ENCODE data around the gene TMC4. TPM values are rescaled to one million over a fixed set of nuclear protein-coding genes. Genes with fewer than 3 reads are reported as not detected.
"Not testable (repeated sequence)": the region's sequence is repeated elsewhere in the genome, so short reads cannot be mapped to it uniquely, and the experiment has no call there.

TMC4 gene
- total RNA-seq, 1 experiment from 2014 or later = 13.4 TPM

DNA sequence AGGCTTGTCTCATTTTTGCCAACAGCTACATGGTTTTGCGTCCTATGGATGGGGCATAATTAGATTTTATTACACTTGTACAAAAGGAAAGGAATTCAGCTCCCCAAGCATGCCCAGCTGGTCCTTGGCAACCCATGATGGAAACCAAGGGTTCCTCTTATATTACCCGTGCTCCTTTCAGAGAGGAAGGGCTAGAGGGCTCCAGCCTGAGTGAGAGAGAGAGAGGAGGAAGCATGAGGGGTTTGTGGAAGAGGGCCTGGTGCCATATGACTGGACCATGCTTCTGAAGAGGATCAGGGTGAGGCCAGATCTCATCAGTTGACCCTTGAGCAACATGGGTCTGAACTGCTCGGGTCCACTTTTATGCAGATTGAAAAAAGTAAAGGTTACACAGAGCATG is 24.2 kb upstream of the TMC4 start:
- BruUV-seq (replicated peaks) = no TSS peak
- intact Hi-C loops (cut with micrococcal nuclease) = no loop called here
- H3K27ac ChIP-seq (ENCODE audit: low read length) = no peak overlapping the region

DNA sequence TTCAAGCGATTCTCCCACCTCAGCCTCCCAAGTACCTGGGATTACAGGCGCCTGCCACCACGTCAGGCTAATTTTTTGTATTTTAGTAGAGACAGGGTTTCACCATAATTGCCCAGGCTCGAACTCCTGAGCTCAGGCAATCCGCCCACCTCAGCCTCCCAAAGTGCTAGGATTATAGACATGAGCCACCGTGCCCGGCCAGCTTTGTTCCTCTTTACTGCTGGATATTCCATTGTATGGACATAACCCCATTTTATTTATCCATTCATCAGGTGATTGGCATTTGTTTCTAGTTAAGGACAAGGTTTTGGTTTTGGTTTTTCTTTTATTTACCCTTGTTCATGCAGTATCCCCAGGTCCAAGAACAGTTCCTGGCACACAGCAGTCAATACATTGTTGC is 23.6 kb upstream of the TMC4 start:
- H2AFZ ChIP-seq (ENCODE audit: low read length) = no peak overlapping the region
- H3K27ac ChIP-seq (ENCODE audit: low read length) = no peak overlapping the region
- no peak overlapping the region for H3K4me2 ChIP-seq (ENCODE audit: low read length)
- no peak for ATAC-seq
- no TSS peak for BruUV-seq (replicated peaks)
- H3K4me3 ChIP-seq (ENCODE audit: low read length) = no peak overlapping the region
- no peaks in the 10 kb centered on the region for H3K9me2 ChIP-seq (replicated peaks; ENCODE audit: low read length)
- DNase-seq = no peak
- H3K9ac ChIP-seq (ENCODE audit: low read length) = no peak overlapping the region
- H3K27me3 ChIP-seq (ENCODE audit: low read length) = no peaks in the 10 kb centered on the region
- peaks cover 7% of the 10 kb centered on the region for H4K20me1 ChIP-seq (ENCODE audit: low read length)
- CTCF ChIA-PET = no interaction called here
- POLR2A ChIA-PET (ENCODE audit: unreplicated experiment) = no interaction called here
- H3K79me2 ChIP-seq (ENCODE audit: low read length) = peaks cover 38% of the 10 kb centered on the region
- H3K4me1 ChIP-seq (ENCODE audit: insufficient read depth, low read length) = peaks cover 13% of the 10 kb centered on the region
- H3K9me3 ChIP-seq (ENCODE audit: low read length) = no peaks in the 10 kb centered on the region
- TF ChIP-seq EZH2phosphoT487 (IDR thresholded peaks at IDR 0.05; ENCODE audit: borderline replicate concordance, low read length) (no peak), EZH2 (IDR thresholded peaks at IDR 0.05; ENCODE audit: low read length, unreplicated experiment) (no peak)
- TF ChIP-seq, protein P1, sequence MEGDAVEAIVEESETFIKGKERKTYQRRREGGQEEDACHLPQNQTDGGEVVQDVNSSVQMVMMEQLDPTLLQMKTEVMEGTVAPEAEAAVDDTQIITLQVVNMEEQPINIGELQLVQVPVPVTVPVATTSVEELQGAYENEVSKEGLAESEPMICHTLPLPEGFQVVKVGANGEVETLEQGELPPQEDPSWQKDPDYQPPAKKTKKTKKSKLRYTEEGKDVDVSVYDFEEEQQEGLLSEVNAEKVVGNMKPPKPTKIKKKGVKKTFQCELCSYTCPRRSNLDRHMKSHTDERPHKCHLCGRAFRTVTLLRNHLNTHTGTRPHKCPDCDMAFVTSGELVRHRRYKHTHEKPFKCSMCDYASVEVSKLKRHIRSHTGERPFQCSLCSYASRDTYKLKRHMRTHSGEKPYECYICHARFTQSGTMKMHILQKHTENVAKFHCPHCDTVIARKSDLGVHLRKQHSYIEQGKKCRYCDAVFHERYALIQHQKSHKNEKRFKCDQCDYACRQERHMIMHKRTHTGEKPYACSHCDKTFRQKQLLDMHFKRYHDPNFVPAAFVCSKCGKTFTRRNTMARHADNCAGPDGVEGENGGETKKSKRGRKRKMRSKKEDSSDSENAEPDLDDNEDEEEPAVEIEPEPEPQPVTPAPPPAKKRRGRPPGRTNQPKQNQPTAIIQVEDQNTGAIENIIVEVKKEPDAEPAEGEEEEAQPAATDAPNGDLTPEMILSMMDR (conservative IDR thresholded peaks at IDR 0.05; ENCODE audit: low read depth, low read length) = no peak
- intact Hi-C loops (cut with micrococcal nuclease) = no loop called here
- H3F3A ChIP-seq (ENCODE audit: low read length, unreplicated experiment) = no peaks in the 10 kb centered on the region
- peaks cover 17% of the 10 kb centered on the region for H3K36me3 ChIP-seq (ENCODE audit: low read depth, low read length)

More for the DNA sequence above, 24.2 kb upstream of the TMC4 start:
- H3F3A ChIP-seq (ENCODE audit: low read length, unreplicated experiment) = peaks cover 5% of the 10 kb centered on the region
- H3K9ac ChIP-seq (ENCODE audit: low read length) = no peak overlapping the region
- ChIA-PET CTCF (no interaction called here), POLR2A (ENCODE audit: unreplicated experiment) (no interaction called here)
- no peaks in the 10 kb centered on the region for H3K9me2 ChIP-seq (replicated peaks; ENCODE audit: low read length)
- no peak overlapping the region for H3K4me2 ChIP-seq (ENCODE audit: low read length)
- peaks cover 38% of the 10 kb centered on the region for H3K79me2 ChIP-seq (ENCODE audit: low read length)
- H3K4me1 ChIP-seq (ENCODE audit: insufficient read depth, low read length) = peaks cover 11% of the 10 kb centered on the region
- H4K20me1 ChIP-seq (ENCODE audit: low read length) = peaks cover 13% of the 10 kb centered on the region
- no peaks in the 10 kb centered on the region for H3K9me3 ChIP-seq (ENCODE audit: low read length)
- TF ChIP-seq EZH2 (IDR thresholded peaks at IDR 0.05; ENCODE audit: low read length, unreplicated experiment) = no peak
- TF ChIP-seq, protein P1 (conservative IDR thresholded peaks at IDR 0.05; ENCODE audit: low read depth, low read length) = no peak
- TF ChIP-seq EZH2phosphoT487 (IDR thresholded peaks at IDR 0.05; ENCODE audit: borderline replicate concordance, low read length) = no peak
- no peak overlapping the region for H2AFZ ChIP-seq (ENCODE audit: low read length)
- DNase-seq (no peak), ATAC-seq (no peak)
- no peak overlapping the region for H3K4me3 ChIP-seq (ENCODE audit: low read length)
- H3K36me3 ChIP-seq (ENCODE audit: low read depth, low read length) = peaks cover 23% of the 10 kb centered on the region
- no peaks in the 10 kb centered on the region for H3K27me3 ChIP-seq (ENCODE audit: low read length)

DNA sequence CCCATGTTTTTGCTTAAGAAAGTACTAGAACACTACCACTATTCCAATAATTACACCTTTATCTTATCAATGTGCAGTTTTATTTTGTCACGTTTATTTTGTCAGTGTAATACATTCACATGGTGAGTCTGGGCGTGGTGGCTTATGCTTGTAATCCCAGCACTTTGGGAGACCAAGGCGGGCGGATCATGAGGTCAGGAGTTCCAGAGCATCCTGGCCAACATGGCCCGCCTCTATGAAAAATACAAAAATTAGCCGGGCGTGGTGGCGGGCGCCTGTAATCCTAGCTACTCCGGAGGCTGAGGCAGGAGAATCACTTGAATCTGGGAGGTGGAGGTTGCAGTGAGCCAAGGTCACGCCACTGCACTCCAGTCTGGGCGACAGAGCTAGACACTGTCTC is 21.5 kb upstream of the TMC4 start:
- BruUV-seq (replicated peaks); POLR2A ChIA-PET (ENCODE audit: unreplicated experiment); H3K9me3 ChIP-seq (ENCODE audit: low read length); H3K9ac ChIP-seq (ENCODE audit: low read length); DNase-seq; H3K27me3 ChIP-seq (ENCODE audit: low read length); H3K4me1 ChIP-seq (ENCODE audit: insufficient read depth, low read length); CTCF ChIA-PET; intact Hi-C loops (cut with micrococcal nuclease); H3F3A ChIP-seq (ENCODE audit: low read length, unreplicated experiment); H3K4me2 ChIP-seq (ENCODE audit: low read length); ATAC-seq; H3K27ac ChIP-seq (ENCODE audit: low read length); H4K20me1 ChIP-seq (ENCODE audit: low read length); H3K9me2 ChIP-seq (replicated peaks; ENCODE audit: low read length); H3K4me3 ChIP-seq (ENCODE audit: low read length); H2AFZ ChIP-seq (ENCODE audit: low read length): not testable (repeated sequence)
- H3K36me3 ChIP-seq (ENCODE audit: low read depth, low read length) = peaks cover 11% of the 10 kb centered on the region; the same call in 1 of the 2 replicates
- peaks cover 22% of the 10 kb centered on the region for H3K79me2 ChIP-seq (ENCODE audit: low read length)

All from PC-3 (cell line).